Measurements from ENCODE around the gene TET3. TPM values are rescaled to one million over a fixed set of nuclear protein-coding genes. Genes with fewer than 3 reads are reported as not detected.
A peak's percentile ranks its signal among the peaks of the same experiment; 100 is the strongest.

TET3 gene
- total RNA-seq, 1 donor from 2014 or later: 22.7 TPM

- Histone ChIP-seq H3K9me3 (no peaks in the 10 kb centered on the region), H3K36me3 (no peaks in the 10 kb centered on the region), H3K4me1 (peaks cover 0 to 5% of the 10 kb centered on the region in 2 donors), H3K27ac (no peak overlapping the region), H3K4me3 (no peak overlapping the region), H3K27me3 (no peaks in the 10 kb centered on the region)
- DNase-seq (ENCODE audit: low spot score in 2 of 2): peak in 1 of 2 donors; percentile 18
- intact Hi-C loops (cut with DNase I): no loop called here
- no peak for TF ChIP-seq CTCF (IDR thresholded peaks at IDR 0.05)
Observed at GRCh38 chr2:74014813-74015212, 30.1 kb downstream of the TET3 start.

DNA sequence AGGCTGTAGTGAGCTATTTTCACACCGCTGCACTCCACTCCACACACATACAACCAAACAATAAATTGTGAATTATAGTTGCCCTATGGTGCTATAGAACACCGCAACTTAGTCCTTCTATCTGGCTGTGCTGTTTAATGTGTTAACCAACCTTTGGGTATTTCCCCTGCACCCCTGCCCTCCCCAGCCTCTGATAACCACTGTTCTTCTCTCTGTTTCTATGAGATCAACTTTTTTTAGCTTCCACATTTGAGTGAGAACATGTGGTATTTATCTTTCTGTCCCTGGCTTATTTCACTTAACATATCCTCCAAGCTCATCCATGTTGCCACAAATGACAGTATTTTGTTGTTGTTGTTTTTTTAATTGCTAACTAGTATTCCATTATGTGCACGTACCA, 32.5 kb downstream of the TET3 start:
- Histone ChIP-seq H3K36me3 (no peaks in the 10 kb centered on the region), H3K4me1 (no peaks in the 10 kb centered on the region), H3K4me3 (no peak overlapping the region), H3K27me3 (no peaks in the 10 kb centered on the region), H3K9me3 (no peaks in the 10 kb centered on the region), H3K27ac (no peak overlapping the region)
- DNase-seq (ENCODE audit: low spot score in 2 of 2): peak in 1 of 2 donors; percentile 9
- intact Hi-C loops (cut with DNase I): no loop called here
- no peak for TF ChIP-seq CTCF (IDR thresholded peaks at IDR 0.05)

DNA sequence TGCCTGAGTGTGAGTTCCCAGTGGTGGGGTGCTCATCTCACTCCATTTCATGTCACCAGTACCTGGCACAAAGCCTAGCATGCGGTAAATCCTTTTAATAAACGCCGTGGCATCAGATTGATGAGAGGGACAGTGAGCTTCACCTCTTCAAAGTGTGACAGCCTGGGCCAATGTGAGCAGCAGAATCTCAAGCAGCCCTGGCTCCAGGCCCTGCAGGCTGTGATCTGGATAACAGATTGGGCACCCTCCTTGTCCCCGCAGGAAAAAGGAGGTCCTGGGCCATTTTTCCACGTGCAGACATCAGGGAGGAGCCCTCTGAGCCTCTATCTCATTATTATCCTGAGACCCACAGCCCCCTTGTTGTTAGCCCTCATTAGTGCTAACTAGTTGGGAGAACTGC, 34.8 kb downstream of the TET3 start:
- no peaks in the 10 kb centered on the region for H3K4me1 ChIP-seq
- DNase-seq (ENCODE audit: low spot score in 2 of 2): peak in 1 of 2 donors; percentile 22
- no peaks in the 10 kb centered on the region for H3K27me3 ChIP-seq
- no peak for TF ChIP-seq CTCF (IDR thresholded peaks at IDR 0.05)
- no peaks in the 10 kb centered on the region for H3K36me3 ChIP-seq
- intact Hi-C loops (cut with DNase I): no loop called here
- H3K9me3 ChIP-seq: no peaks in the 10 kb centered on the region
- H3K4me3 ChIP-seq: no peak overlapping the region
- no peak overlapping the region for H3K27ac ChIP-seq

DNA sequence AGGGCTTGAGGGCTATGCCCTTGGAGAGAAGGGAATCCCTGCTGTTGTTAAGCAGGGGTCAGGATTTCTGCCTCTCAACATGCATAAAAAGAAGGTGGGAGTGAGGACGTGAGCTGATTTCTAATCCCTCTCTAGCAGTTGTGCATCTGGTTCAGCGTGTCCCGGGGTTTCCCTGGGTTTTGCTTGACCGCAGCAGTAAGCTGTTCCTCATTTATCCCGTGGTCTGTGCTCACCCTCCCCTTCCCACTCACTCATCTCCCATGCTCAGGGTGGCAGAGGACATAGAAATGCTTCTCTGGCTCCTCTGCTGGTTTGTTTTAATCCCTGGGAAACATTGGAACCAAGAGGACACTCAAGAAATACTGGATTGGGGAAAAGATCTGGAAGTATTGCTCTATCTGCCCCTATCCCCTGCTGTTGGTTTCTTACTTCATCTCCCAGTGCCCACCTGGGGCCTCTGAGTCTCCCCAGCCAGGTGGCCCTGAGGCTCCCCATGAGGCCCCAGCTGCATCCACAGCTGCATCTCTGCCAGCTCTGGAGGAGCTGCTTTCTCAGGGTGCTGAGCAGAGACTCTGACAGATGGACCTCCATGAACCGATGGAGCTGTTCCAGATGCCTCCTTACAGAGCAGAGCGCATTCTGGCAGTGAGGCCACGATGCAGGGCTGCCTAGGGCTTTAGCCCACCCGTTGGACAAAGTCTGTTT, 36.1 kb downstream of the TET3 start:
- no peak for TF ChIP-seq CTCF (IDR thresholded peaks at IDR 0.05)
- H3K9me3 ChIP-seq: no peaks in the 10 kb centered on the region
- no peaks in the 10 kb centered on the region for H3K27me3 ChIP-seq
- intact Hi-C loops (cut with DNase I): no loop called here
- no peak overlapping the region for H3K27ac ChIP-seq
- DNase-seq (ENCODE audit: low spot score in 2 of 2): peak in 1 of 2 donors; percentile 69
- H3K36me3 ChIP-seq: no peaks in the 10 kb centered on the region
- H3K4me1 ChIP-seq: no peaks in the 10 kb centered on the region
- H3K4me3 ChIP-seq: no peak overlapping the region

DNA sequence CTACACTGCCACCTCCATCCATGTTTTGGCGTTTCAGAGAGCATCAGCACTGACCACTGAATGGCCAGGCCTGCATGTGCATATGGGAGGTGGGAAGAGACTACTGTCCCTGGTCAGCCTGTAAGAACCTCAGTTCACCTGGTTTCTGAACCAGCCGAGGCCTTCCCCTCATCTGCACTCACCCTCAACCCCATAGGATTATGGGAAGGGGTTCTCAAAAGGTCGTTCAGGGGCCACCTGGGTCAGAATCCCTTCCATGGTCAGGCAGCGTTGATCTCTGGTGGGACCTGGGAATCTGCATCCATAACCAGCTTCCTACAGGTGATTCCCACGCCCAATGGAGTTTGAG, 36.7 kb downstream of the TET3 start:
- Histone ChIP-seq H3K27me3 (no peaks in the 10 kb centered on the region), H3K36me3 (no peaks in the 10 kb centered on the region), H3K4me1 (no peaks in the 10 kb centered on the region), H3K4me3 (no peak overlapping the region), H3K9me3 (no peaks in the 10 kb centered on the region), H3K27ac (no peak overlapping the region)
- intact Hi-C loops (cut with DNase I): no loop called here
- no peak for DNase-seq (ENCODE audit: low spot score in 2 of 2)
- TF ChIP-seq CTCF (IDR thresholded peaks at IDR 0.05): no peak

GRCh38 chr2:74024216-74024615, 39.5 kb downstream of the TET3 start:
- intact Hi-C loops (cut with DNase I): no loop called here
- Histone ChIP-seq H3K36me3 (no peaks in the 10 kb centered on the region), H3K27me3 (no peaks in the 10 kb centered on the region), H3K4me3 (no peak overlapping the region), H3K27ac (no peak overlapping the region), H3K9me3 (no peaks in the 10 kb centered on the region), H3K4me1 (no peaks in the 10 kb centered on the region)
- no peak for TF ChIP-seq CTCF (IDR thresholded peaks at IDR 0.05)
- peak in 1 of 2 donors; percentile 46 for DNase-seq (ENCODE audit: low spot score in 2 of 2)

All from ascending aorta (tissue), 2 donors.